Measurements from ENCODE around the gene MLLT3.

DNA sequence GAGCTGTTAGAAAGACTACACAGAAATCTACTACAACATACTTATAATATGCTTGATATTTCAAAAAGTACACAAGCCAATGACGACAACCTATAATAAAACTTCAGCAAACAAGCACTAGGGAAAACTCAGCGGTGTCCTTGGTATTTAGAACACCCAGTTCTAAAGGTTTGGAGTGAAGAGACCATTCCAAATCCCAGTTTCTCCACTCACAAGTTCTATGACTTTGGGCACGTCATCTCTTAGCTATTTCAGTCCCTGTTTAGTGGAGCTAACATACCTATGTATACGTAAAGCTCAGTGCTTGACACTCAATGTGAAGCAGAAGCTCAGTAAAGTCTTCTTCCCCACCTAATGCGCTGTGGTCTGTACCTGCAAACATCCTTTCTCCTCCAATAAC lies 52.8 kb downstream of the MLLT3 start:
- TF ChIP-seq, protein P1, sequence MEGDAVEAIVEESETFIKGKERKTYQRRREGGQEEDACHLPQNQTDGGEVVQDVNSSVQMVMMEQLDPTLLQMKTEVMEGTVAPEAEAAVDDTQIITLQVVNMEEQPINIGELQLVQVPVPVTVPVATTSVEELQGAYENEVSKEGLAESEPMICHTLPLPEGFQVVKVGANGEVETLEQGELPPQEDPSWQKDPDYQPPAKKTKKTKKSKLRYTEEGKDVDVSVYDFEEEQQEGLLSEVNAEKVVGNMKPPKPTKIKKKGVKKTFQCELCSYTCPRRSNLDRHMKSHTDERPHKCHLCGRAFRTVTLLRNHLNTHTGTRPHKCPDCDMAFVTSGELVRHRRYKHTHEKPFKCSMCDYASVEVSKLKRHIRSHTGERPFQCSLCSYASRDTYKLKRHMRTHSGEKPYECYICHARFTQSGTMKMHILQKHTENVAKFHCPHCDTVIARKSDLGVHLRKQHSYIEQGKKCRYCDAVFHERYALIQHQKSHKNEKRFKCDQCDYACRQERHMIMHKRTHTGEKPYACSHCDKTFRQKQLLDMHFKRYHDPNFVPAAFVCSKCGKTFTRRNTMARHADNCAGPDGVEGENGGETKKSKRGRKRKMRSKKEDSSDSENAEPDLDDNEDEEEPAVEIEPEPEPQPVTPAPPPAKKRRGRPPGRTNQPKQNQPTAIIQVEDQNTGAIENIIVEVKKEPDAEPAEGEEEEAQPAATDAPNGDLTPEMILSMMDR (IDR thresholded peaks at IDR 0.05; ENCODE audit: insufficient read depth, low read depth, low read length), result no peak
- TF ChIP-seq EZH2 (IDR thresholded peaks at IDR 0.05; ENCODE audit: insufficient read depth, low read length), result no peak
